HCT116 (cell line): ENCODE data around the gene RGS13. TPM values are rescaled to one million over a fixed set of nuclear protein-coding genes. Genes with fewer than 3 reads are reported as not detected.
A peak's percentile ranks its signal among the peaks of the same experiment; 100 is the strongest.

ENCODE experiments used
- ATAC-seq: fragments of 200-7000 bp; cut with Tn5 transposase; 2 replicates; pipeline ENCODE4 v1.9.1; 2020; ENCODE audit warnings: mild to moderate bottlenecking, moderate library complexity
- BruUV-seq: library from RNA; stranded (reverse); fragments of 400-500 nt; replicated peaks from 2 replicates; lab custom pipeline; 2021; lab: Mats Ljungman, UMichigan
- CTCF ChIA-PET: fragments of 300-600 bp; sonication (Branson Sonifier 250); formaldehyde crosslinking; loops from one replicate; lab custom pipeline; 2021; ENCODE audit warnings: antibody characterized with exemption; lab: Charles Lee
- POLR2A ChIA-PET: fragments of 300-600, 350-600 bp; sonication (Branson Sonifier 250); formaldehyde crosslinking; loops from one replicate; lab custom pipeline; 2021; ENCODE audit warnings: antibody characterized with exemption; lab: Charles Lee
- RAD21 ChIA-PET, 2 experiments: fragments of 300-600 bp; sonication (Branson Sonifier 250); formaldehyde crosslinking; loops; one replicate each; lab custom pipeline; 2023; ENCODE audit warnings: low total read pairs in 2 of 2; ENCODE audit not compliant: uncharacterized antibody in 2 of 2, unreplicated experiment in 2 of 2, low non-redundant PET in 1 of 2; lab: Charles Lee
- DNase-seq: peaks from one replicate; pipeline ENCODE4 v3.0.0-alpha.2; 2010; ENCODE audit warnings: low read depth, low spot score
- H2AFZ ChIP-seq: fragments of 200-600 bp; shearing (Covaris generic), sonication (generic); 2 replicates; pipeline ENCODE4 v1.6.1; 2017; ENCODE audit warnings: low read depth, mixed run types, mixed read lengths, antibody characterized with exemption, low read length; ENCODE audit not compliant: poor library complexity, severe bottlenecking
- H3K27ac ChIP-seq: 2 replicates; pipeline ENCODE4 v1.5.1; 2012; ENCODE audit warnings: low read depth, low read length
- H3K27me3 ChIP-seq: fragments of 200-600 bp; sonication (generic); 2 replicates; pipeline ENCODE4 v1.6.1; 2016; ENCODE audit warnings: mixed run types, low read length, mixed read lengths; ENCODE audit not compliant: insufficient read depth
- H3K36me3 ChIP-seq, 2 experiments: fragments of 200-500 bp in 1 of 2; fragments of 200-600 bp in 1 of 2; sonication (Bioruptor generic) in 1 of 2; sonication (generic) in 1 of 2; 2 replicates each; pipeline versions ENCODE4 v1.5.1 to v1.6.1; 2014 to 2016; ENCODE audit warnings: low read length in 2 of 2, inconsistent platforms in 1 of 2, mixed read lengths in 1 of 2, mixed run types in 1 of 2; ENCODE audit not compliant: insufficient read depth in 2 of 2, control insufficient read depth in 1 of 2
- H3K4me1 ChIP-seq, 2 experiments: fragments of 200-600 bp in 1 of 2; sonication (generic) in 1 of 2; 2 replicates each; pipeline versions ENCODE4 v1.5.1 to v1.6.1; 2012 to 2017; ENCODE audit warnings: low read length in 2 of 2, inconsistent platforms in 1 of 2, mild to moderate bottlenecking in 1 of 2, mixed read lengths in 1 of 2, mixed run types in 1 of 2, moderate library complexity in 1 of 2; ENCODE audit not compliant: insufficient read depth in 2 of 2, control insufficient read depth in 1 of 2
- H3K4me2 ChIP-seq: fragments of 200-600 bp; sonication (generic); 2 replicates; pipeline ENCODE4 v1.6.1; 2017; ENCODE audit warnings: mixed run types, low read length, mixed read lengths
- H3K4me3 ChIP-seq, 2 experiments: fragments of 200-600 bp in 1 of 2; sonication (generic) in 1 of 2; replicated peaks in 1 of 2; 2 replicates each; pipeline ENCODE4 v1.5.1; 2011 to 2016; ENCODE audit warnings: low read length in 2 of 2, control low read depth in 1 of 2, low read depth in 1 of 2, mild to moderate bottlenecking in 1 of 2, mixed read lengths in 1 of 2, mixed run types in 1 of 2
- H3K79me2 ChIP-seq: fragments of 200-600 bp; sonication (generic); 2 replicates; pipeline ENCODE4 v1.6.1; 2017; ENCODE audit warnings: mild to moderate bottlenecking, mixed run types, low read length, moderate library complexity, mixed read lengths; ENCODE audit not compliant: insufficient read depth
- H3K9ac ChIP-seq: fragments of 200-600 bp; sonication (generic); 2 replicates; pipeline ENCODE4 v1.6.1; 2016; ENCODE audit warnings: low read length, mixed read lengths
- H3K9me2 ChIP-seq: fragments of 200-600 bp; sonication (generic), shearing (Covaris generic); 2 replicates; pipeline ENCODE4 v1.6.1; 2017; ENCODE audit warnings: mixed run types, mild to moderate bottlenecking, moderate library complexity; ENCODE audit not compliant: insufficient read depth
- H3K9me3 ChIP-seq, 2 experiments: fragments of 200-500 bp in 1 of 2; fragments of 200-600 bp in 1 of 2; sonication (Bioruptor generic) in 1 of 2; sonication (generic) in 1 of 2; 2 replicates each; pipeline ENCODE4 v1.6.1; 2014 to 2017; ENCODE audit warnings: low read length in 2 of 2, mixed read lengths in 2 of 2, inconsistent platforms in 1 of 2, low read depth in 1 of 2, mild to moderate bottlenecking in 1 of 2, mixed run types in 1 of 2, moderate library complexity in 1 of 2; ENCODE audit not compliant: control insufficient read depth in 1 of 2, insufficient read depth in 1 of 2
- H4K20me1 ChIP-seq: fragments of 200-600 bp; sonication (generic), shearing (Covaris generic); 2 replicates; pipeline ENCODE4 v1.6.1; 2017; ENCODE audit warnings: mixed run types, mild to moderate bottlenecking, moderate library complexity; ENCODE audit not compliant: insufficient read depth
- CEBPB ChIP-seq: IDR thresholded peaks from 2 replicates; pipeline ENCODE4 v1.6.1; 2012; ENCODE audit warnings: low read depth
- CTCF ChIP-seq, 3 experiments: fragments of 200-600 bp in 1 of 3; sonication (generic) in 1 of 3; IDR thresholded peaks in 2 of 3; conservative IDR thresholded peaks in 1 of 3; 2 replicates each; pipeline ENCODE4 v1.5.1; 2012 to 2017; ENCODE audit warnings: low read depth in 2 of 3, low read length in 2 of 3, antibody characterized with exemption in 1 of 3, borderline replicate concordance in 1 of 3, control low read depth in 1 of 3, mild to moderate bottlenecking in 1 of 3, mixed read lengths in 1 of 3, mixed run types in 1 of 3, moderate library complexity in 1 of 3; ENCODE audit not compliant: insufficient read depth in 1 of 3
- EGR1 ChIP-seq: IDR thresholded peaks from 2 replicates; pipeline ENCODE4 v1.6.1; 2012; ENCODE audit warnings: low read depth
- ELF1 ChIP-seq: IDR thresholded peaks from 2 replicates; pipeline ENCODE4 v1.6.1; 2012; ENCODE audit warnings: low read depth, borderline replicate concordance
- EZH2 ChIP-seq: fragments of 200-600 bp; sonication (generic); IDR thresholded peaks from 2 replicates; pipeline ENCODE4 v1.6.1; 2017; ENCODE audit warnings: antibody characterized with exemption, mixed run types
- FOSL1 ChIP-seq: IDR thresholded peaks from 2 replicates; pipeline ENCODE4 v1.6.1; 2012; ENCODE audit warnings: low read depth
- JUND ChIP-seq: IDR thresholded peaks from 2 replicates; pipeline ENCODE4 v1.6.1; 2012
- POLR2A ChIP-seq: IDR thresholded peaks from 2 replicates; pipeline ENCODE4 v1.7.0; 2011; ENCODE audit warnings: borderline replicate concordance; ENCODE audit not compliant: insufficient read depth, insufficient read length; ENCODE audit errors: extremely low read depth
- SIN3A ChIP-seq: IDR thresholded peaks from 2 replicates; pipeline ENCODE4 v1.6.1; 2012; ENCODE audit warnings: low read depth
- SP1 ChIP-seq: IDR thresholded peaks from 2 replicates; pipeline ENCODE4 v1.6.1; 2012; ENCODE audit warnings: low read depth
- SRF ChIP-seq: IDR thresholded peaks from 2 replicates; pipeline ENCODE4 v1.6.1; 2012; ENCODE audit warnings: low read depth
- TCF7L2 ChIP-seq: IDR thresholded peaks from 2 replicates; pipeline ENCODE4 v1.7.0; 2011; ENCODE audit warnings: borderline replicate concordance, inconsistent platforms; ENCODE audit not compliant: insufficient read depth, insufficient read length; ENCODE audit errors: extremely low read depth
- ZBTB33 ChIP-seq: IDR thresholded peaks from 2 replicates; pipeline ENCODE4 v1.6.1; 2011; ENCODE audit warnings: mild to moderate bottlenecking, low read length, moderate library complexity; ENCODE audit not compliant: insufficient replicate concordance; ENCODE audit errors: extremely low read depth
- intact Hi-C: fragments of 100-400 bp; cut with micrococcal nuclease; formaldehyde crosslinking; loops from 2 replicates; pipeline ENCODE4 v1.10.0; 2022
- total RNA-seq: library from RNA; stranded (reverse); gene quantifications from one replicate; pipeline ENCODE4 v1.2.1, GENCODE V29; 2021; ENCODE audit not compliant: unreplicated experiment

The RGS13 gene
- total RNA-seq, 1 experiment from 2014 or later: not detected

- ChIA-PET POLR2A (no interaction called here), RAD21 (no interaction called here), CTCF (no interaction called here)
- Histone ChIP-seq H3K9ac (no peak overlapping the region), H3K4me3 (no peak overlapping the region), H3K9me2 (no peaks in the 10 kb centered on the region), H3K4me2 (peak overlapping the region; percentile 46), H3K27me3 (no peaks in the 10 kb centered on the region), H3K9me3 (no peaks in the 10 kb centered on the region), H4K20me1 (no peaks in the 10 kb centered on the region), H3K27ac (no peak overlapping the region), H3K79me2 (no peaks in the 10 kb centered on the region), H2AFZ (peak overlapping the region; percentile 92), H3K4me1 (peaks cover 0 to 19% of the 10 kb centered on the region in 2 experiments; a peak in 2 of 4 replicates), H3K36me3 (no peaks in the 10 kb centered on the region)
- no TSS peak for BruUV-seq
- DNase-seq (peak; percentile 7), ATAC-seq (no peak)
- intact Hi-C loops: no loop called here
- TF ChIP-seq FOSL1: peak; percentile 35; the same call in 1 of the 2 replicates
- TF ChIP-seq JUND: peak; percentile 57
- peak; percentile 43; the same call in 1 of the 2 replicates for TF ChIP-seq SP1
- no peak for TF ChIP-seq SIN3A
- no peak; the same call in 1 of the 2 replicates for TF ChIP-seq EGR1
- peak; percentile 75 for TF ChIP-seq CEBPB
- TF ChIP-seq SRF: no peak
Observed at GRCh38 chr1:192639607-192640368, 3.8 kb downstream of the RGS13 start.

- ChIA-PET CTCF (no interaction called here), POLR2A (no interaction called here), RAD21 (no interaction called here)
- H2AFZ ChIP-seq: no peak overlapping the region
- no peaks in the 10 kb centered on the region for H3K9me3 ChIP-seq
- H3K9ac ChIP-seq: no peak overlapping the region
- H3K4me1 ChIP-seq: no peaks in the 10 kb centered on the region
- H3K4me3 ChIP-seq: no peak overlapping the region
- no peak overlapping the region for H3K27ac ChIP-seq
- H3K9me2 ChIP-seq: no peaks in the 10 kb centered on the region
- H3K79me2 ChIP-seq: no peaks in the 10 kb centered on the region
- no peak for DNase-seq
- no TSS peak for BruUV-seq
- H4K20me1 ChIP-seq: no peaks in the 10 kb centered on the region
- intact Hi-C loops: no loop called here
- no peak for ATAC-seq
- no peaks in the 10 kb centered on the region for H3K27me3 ChIP-seq
- H3K4me2 ChIP-seq: no peak overlapping the region
- H3K36me3 ChIP-seq: no peaks in the 10 kb centered on the region
- TF ChIP-seq FOSL1 (no peak), ELF1 (no peak), EZH2 (no peak), POLR2A (no peak), TCF7L2 (no peak), JUND (no peak), EGR1 (no peak), ZBTB33 (no peak), CTCF (IDR thresholded peaks at IDR 0.05 in 2 of 3, conservative IDR thresholded peaks at IDR 0.05 in 1 of 3; ENCODE audit: borderline replicate concordance in 1 of 3, insufficient read depth in 1 of 3, low read depth in 2 of 3, low read length in 2 of 3) (no peak), SP1 (no peak), SIN3A (no peak)
Observed at GRCh38 chr1:192652159-192652558, 16.2 kb downstream of the RGS13 start.
